GM18502 (cell line): Measurements from ENCODE around the gene PHAF1.

ENCODE experiments used
- ATAC-seq: cut with Tn5 transposase; IDR thresholded peaks from one replicate; pipeline ENCODE4 v1.9.1; 2021; ENCODE audit warnings: mild to moderate bottlenecking; ENCODE audit not compliant: unreplicated experiment, poor library complexity

Gene PHAF1

DNA sequence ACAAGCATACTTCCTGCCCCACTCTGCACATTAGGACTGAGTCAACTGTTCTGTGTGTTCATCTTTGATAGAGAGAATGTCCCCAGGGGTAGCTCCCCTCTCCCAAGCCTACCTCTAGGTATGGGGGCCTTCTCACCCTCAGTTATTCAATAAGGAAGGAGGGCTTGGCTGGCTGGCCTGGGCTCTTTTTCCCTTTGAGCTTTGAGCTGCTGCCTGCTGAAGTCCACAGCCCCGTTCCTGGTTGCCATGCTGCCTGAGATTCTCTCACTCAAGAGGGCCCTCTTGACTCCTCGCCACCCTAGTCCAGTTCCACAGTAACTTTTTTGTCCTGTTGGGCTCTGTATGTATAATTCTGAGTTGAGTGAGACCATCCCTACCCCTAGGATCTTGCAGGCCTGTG lies 36.0 kb downstream of the PHAF1 start:
- no peak for ATAC-seq

DNA sequence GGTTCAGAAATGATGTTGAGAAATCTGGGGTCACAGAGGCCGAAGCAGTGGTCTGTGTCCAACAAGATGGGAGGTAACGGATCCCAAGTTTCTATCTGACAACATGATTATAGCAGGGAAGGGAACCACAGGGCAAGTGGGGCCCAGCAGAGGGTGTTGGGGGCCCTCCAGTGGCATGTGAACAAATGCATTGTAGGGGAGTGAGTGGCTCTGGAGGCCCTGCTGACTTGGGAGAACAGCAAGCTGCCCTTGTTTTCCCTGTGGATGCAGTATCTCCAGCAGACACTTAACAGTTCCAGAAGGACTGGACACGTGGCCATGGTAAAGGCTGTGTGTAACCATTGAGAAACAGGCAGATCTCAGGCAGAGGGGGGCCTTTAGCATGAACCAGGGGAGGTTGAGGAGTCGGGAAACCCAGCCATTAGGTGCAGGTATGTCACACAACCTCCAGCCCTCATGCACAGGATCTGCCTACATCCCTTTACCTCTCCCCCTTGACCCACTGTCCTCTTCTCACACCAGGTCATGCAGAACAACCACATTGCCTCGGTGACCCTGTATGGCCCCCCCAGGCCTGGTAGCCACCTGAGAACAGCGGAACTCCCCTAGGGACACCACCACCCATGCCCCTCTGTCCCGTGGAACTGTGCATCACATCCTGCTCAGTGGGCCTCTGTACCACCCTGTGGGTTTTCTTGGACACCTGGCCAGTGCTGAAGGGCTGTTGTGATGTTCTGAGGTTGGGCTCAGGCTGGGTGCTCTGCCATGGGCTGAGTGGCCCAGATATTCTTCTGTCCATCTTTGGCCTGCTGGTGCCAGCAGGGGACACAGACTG lies 37.0 kb downstream of the PHAF1 start:
- ATAC-seq = no peak

GRCh38 chr16:67147437-67148140 lies 37.8 kb downstream of the PHAF1 start:
- ATAC-seq = no peak

DNA sequence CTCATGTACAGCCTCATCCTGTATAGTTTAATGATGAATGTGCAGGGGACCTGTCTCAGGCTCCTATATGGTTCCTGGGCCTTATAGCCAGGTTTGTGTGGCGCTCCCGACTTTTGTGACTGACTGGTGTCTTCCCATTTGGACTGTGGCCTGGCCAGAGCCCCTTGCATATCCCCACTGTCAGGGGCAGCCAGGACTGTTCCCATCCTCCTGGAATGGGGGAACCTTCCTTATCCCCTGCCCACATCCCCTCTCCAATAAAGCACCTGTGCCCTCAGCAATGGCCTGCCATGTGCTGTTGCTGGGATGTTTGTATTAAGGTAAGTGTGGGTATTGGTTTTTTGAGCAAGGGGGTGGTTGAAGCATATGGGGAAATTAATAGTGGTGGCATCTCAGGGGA lies 38.5 kb downstream of the PHAF1 start:
- ATAC-seq = no peak

GRCh38 chr16:67148656-67149275 lies 39.0 kb downstream of the PHAF1 start:
- ATAC-seq = no peak

DNA sequence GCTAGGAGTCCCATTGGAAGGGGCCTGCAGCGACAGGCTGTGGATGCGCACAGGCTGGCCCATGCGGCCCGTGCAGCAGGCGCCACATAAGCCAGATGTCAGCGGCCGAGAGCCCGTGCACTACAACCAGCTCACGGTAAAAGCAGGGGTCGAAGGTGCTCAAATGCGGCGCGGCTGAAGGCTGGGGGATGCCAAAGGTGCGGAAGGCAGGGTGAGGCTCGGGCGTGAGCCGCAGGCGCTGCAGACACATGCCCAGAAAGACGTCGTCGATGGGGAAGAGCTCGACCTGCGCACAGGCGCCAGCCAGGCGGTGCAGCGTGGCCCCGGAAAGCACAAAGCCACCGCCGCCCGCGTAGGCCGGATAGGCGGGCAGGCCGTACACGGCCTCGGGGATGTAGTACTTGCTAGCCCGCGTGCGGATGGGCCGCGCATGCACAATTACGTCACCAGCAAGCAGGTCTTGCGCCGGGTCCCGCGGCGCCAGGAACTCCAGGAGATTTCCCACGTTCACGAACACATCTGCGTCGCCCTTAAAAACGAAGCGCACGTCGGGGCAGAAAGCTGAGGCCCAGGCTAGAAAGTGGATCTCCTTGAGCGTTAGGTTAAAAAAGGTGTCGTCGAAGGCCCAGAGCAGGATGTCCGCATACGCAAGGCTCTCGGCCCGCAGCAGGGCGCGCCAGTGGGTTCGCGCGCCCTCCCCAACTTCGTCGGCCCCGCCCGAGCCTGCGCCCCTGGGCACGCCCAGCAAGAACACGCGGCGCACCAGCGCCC lies 39.7 kb downstream of the PHAF1 start:
- ATAC-seq = no peak

DNA sequence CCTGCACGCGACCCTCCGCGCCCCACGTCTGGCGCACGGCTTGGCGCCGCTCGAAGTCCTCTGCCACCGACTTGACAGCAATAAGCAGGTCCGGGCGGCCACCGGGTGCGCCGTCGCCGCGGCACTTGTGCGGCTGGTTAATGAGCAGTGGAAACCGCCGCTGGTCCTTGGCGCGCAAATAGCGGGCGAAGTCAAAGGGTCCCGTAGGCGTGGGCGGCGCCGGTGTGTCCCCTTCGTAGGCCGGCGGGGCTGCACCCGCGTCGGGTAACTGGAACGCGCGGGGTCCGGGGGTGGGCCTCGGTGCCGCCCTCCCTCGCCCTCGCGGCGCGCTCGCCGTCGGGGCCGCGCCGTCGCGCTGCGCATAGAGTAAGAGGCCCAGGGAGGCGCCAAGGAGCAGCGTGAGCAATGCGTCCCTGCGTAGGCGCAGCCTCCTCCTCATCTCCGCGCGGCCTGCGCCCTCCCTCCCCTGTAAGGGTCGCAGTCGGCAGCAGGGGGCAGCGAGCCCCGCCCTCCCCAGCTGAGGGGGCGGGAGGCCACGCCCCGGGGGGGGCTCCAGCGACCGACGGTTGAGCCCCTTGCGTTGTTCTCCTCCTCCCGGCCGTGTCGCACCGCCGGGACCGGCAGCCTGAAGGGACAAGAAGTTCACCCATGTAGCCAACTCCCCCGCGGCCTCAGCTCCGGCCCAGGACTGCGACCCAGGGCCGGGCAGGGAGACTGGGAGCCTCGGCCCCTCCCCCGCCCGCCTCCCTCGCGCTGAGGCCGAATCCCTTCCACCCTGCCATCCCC lies 40.5 kb downstream of the PHAF1 start:
- ATAC-seq = peak; percentile 56

- ATAC-seq = peak; percentile 66
Observed at GRCh38 chr16:67150833-67151396, 41.2 kb downstream of the PHAF1 start, which contains the start of gene B3GNT9. TSS of gene B3GNT9 (minus strand) at chr16:67150998. CDS start at chr16:67150485, 513 bp downstream.

DNA sequence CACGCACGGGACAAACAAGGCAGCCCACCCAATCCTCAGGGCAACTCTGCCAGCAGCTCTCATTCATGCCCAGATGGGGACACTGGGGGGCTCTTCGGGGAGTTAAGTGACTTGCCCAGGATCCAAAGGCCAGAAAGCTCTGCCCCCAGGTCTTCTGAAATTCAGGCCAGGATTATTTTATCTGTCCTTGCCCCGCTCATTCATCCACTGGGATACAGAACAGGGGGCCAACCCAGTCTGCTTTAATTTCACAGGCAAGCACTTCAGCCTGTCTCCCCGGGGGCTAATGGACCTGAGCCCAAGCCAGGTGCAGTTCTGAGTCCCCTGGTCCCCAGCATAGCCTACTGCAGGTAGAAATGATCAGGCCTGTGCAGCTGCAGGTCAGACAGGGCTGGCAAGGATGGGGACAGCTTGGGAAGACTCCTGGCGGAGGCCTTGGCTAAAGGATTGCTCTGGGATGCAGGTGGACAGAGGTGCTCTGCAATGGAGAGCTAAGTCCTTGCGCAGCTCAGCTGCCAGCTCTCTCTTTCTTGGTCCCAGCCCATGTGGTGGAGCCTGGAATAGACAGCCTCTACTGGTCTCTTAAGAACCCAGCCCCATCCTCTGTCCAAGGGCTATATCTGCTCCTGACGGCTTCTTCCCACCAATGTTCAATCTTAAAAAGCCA lies 41.8 kb downstream of the PHAF1 start:
- ATAC-seq = no peak

GRCh38 chr16:67154578-67155294 lies 45.0 kb downstream of the PHAF1 start:
- no peak for ATAC-seq

GRCh38 chr16:67155295-67156142 lies 45.8 kb downstream of the PHAF1 start:
- no peak for ATAC-seq

DNA sequence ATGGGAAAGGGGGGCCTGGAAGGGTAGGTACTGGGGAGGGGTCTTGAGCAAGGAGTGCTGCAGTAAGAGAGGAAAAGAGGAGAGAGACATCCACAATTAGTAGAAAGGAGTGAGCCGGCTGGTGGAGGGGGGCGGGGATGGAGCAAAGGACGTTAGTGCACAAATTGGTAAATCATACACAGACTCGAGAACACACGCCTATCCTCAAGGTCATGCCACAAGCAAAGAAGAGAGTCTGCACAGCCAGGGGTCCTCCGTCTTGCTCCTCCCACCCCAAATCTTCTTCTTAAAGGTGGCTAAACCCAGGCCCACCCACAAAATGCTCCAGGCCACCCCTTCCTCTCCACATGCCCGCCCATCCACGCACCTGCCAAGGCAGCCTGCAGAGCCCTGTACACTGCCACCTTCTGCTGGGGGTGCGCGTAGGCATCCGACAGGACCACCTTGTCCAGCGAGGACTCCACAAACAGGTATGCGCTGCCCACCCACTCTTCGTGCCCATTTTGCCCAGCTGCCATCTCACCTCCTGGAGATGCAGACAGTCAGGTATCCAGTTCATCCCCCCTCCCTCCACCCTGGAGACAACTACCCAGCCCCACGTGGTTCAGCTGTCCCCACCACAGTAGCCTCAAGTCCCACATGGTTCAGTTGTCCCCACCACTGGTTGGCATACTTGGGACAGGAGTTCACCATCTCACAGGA lies 46.6 kb downstream of the PHAF1 start:
- ATAC-seq = no peak

GRCh38 chr16:67157106-67157748 lies 47.5 kb downstream of the PHAF1 start:
- no peak for ATAC-seq

DNA sequence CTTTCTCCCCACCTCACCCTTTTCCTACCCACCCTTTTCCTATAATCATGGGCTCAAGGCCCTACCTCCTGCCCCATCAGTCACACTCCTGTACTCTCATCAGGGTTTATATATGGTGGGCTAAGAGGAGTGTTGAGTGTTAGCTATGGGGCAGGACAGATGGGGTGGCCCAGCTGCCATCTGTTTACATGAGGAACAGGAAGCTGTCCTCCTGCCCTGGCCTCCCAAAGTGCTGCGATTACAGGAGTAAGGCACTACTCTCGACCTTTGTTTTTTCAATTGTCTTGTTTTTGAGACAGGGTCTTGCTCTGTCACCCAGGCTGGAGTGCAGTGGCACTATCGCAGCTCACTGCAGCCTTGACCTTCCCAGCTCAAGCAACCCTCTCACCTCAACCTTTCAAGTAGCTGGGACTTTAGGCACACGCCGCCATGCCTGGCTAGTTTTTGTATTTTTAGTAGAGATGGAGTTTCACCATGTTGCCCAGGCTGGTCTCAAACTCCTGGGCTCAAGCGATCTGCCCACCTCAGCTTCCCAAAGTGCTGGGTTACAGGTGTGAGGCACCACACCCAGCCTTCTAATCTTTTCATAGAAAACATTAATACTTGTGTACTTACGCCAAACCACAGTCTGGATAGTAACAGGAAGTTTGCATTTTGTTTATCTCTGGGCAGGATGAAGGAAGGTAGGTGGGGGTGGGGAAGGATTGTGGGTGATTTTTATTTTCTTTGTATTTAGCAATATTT lies 48.3 kb downstream of the PHAF1 start:
- ATAC-seq = no peak
